GM12864 (cell line): ENCODE data around the gene PARD3B.

Experiments
- DNase-seq: peaks from one replicate; pipeline ENCODE4 v3.0.0-alpha.2; 2011; ENCODE audit warnings: low read depth
- H3K4me3 ChIP-seq: 2 replicates; pipeline ENCODE4 v1.5.1; 2011; ENCODE audit warnings: mild to moderate bottlenecking, low read depth, low read length, control low read depth
- CTCF ChIP-seq: IDR thresholded peaks from 2 replicates; pipeline ENCODE4 v1.5.1; 2011; ENCODE audit warnings: low read depth, mild to moderate bottlenecking, moderate library complexity, low read length, control low read depth, inconsistent platforms; ENCODE audit errors: missing control alignments

PARD3B gene

GRCh38 chr2:205627085-205627484 lies 1081.8 kb downstream of the PARD3B start:
- no peak for TF ChIP-seq CTCF
- H3K4me3 ChIP-seq, result no peak overlapping the region
- no peak for DNase-seq

GRCh38 chr2:205628422-205628821 lies 1083.1 kb downstream of the PARD3B start:
- no peak overlapping the region for H3K4me3 ChIP-seq
- TF ChIP-seq CTCF, result no peak
- DNase-seq, result no peak

- no peak overlapping the region for H3K4me3 ChIP-seq
- no peak for DNase-seq
- TF ChIP-seq CTCF, result no peak
Measured at GRCh38 chr2:205629091-205629776, 1084.0 kb downstream of the PARD3B start.

GRCh38 chr2:205633994-205634393 lies 1088.7 kb downstream of the PARD3B start:
- DNase-seq, result no peak
- TF ChIP-seq CTCF, result no peak
- no peak overlapping the region for H3K4me3 ChIP-seq

- no peak overlapping the region for H3K4me3 ChIP-seq
- DNase-seq, result no peak
- TF ChIP-seq CTCF, result no peak
Measured at GRCh38 chr2:205636549-205637319, 1091.5 kb downstream of the PARD3B start.

GRCh38 chr2:205637320-205637602 lies 1092.0 kb downstream of the PARD3B start:
- TF ChIP-seq CTCF, result no peak
- H3K4me3 ChIP-seq, result no peak overlapping the region
- DNase-seq, result no peak

- no peak for TF ChIP-seq CTCF
- DNase-seq, result no peak
- H3K4me3 ChIP-seq, result no peak overlapping the region
Measured at GRCh38 chr2:205637779-205638503, 1092.7 kb downstream of the PARD3B start.
